K562 (cell line): ENCODE data around the gene POU4F1. TPM values are rescaled to one million over a fixed set of nuclear protein-coding genes. Genes with fewer than 3 reads are reported as not detected.

Experiments
- ATAC-seq: fragments of 200-7000 bp; cut with Tn5 transposase; 3 replicates; pipeline ENCODE4 v1.9.1; 2020; ENCODE audit warnings: moderate library complexity
- BruUV-seq: library from RNA; stranded (reverse); fragments of 400-500 nt; replicated peaks from 2 replicates; lab custom pipeline; 2021; lab: Mats Ljungman, UMichigan
- CTCF ChIA-PET: fragments of 300-600 bp; formaldehyde crosslinking; extraction: SDS; loops from one replicate; lab custom pipeline; 2021; ENCODE audit warnings: low intra/inter-chr PET ratio; lab: Yijun Ruan, JAX
- POLR2A ChIA-PET: fragments of 300-600, 350-650 bp; sonication (Branson Sonifier 250); formaldehyde crosslinking; extraction: SDS; loops from one replicate; lab custom pipeline; 2021; ENCODE audit warnings: antibody characterized with exemption, inconsistent platforms; lab: Yijun Ruan, JAX
- DNase-seq, 4 experiments: peaks; one replicate each; pipeline versions ENCODE4 v3.0.0 to v3.0.0-alpha.2; 2011 to 2018; ENCODE audit warnings: low spot score in 3 of 4, mixed read lengths in 3 of 4; ENCODE audit errors: extremely low read depth in 1 of 4
- FAIRE-seq: peaks from 2 replicates; lab custom pipeline; 2011; peaks lifted over from hg19 to GRCh38; lab: Jason Lieb, UNC
- H2AFZ ChIP-seq: 2 replicates; pipeline ENCODE4 v1.6.0; 2011; ENCODE audit warnings: low read depth, low read length, control low read depth, inconsistent platforms
- H3K27ac ChIP-seq: fragments of 200-600 bp; 3 replicates; pipeline ENCODE4 v1.8.0; 2011; ENCODE audit warnings: low read depth, mild to moderate bottlenecking, control low read depth, inconsistent platforms, low read length, moderate library complexity, mixed read lengths; ENCODE audit errors: extremely low read depth
- H3K27me3 ChIP-seq, 2 experiments: fragments of 300-600 bp in 1 of 2; 2 replicates in 1 of 2; 3 replicates in 1 of 2; pipeline versions ENCODE4 v1.6.0 to v1.8.0; 2011; ENCODE audit warnings: inconsistent platforms in 2 of 2, low read length in 2 of 2, mild to moderate bottlenecking in 1 of 2, mixed read lengths in 1 of 2, moderate library complexity in 1 of 2; ENCODE audit not compliant: control insufficient read depth in 2 of 2, insufficient read depth in 2 of 2
- H3K36me3 ChIP-seq: fragments of 300-600 bp; 3 replicates; pipeline ENCODE4 v1.8.0; 2011; ENCODE audit warnings: mild to moderate bottlenecking, low read length, inconsistent platforms; ENCODE audit not compliant: control insufficient read depth, insufficient read depth
- H3K4me1 ChIP-seq, 2 experiments: fragments of 200-600 bp in 1 of 2; replicated peaks in 1 of 2; 2 replicates in 1 of 2; 3 replicates in 1 of 2; pipeline versions ENCODE4 v1.5.1 to v1.8.0; 2011; ENCODE audit warnings: inconsistent platforms in 2 of 2, low read length in 2 of 2, mild to moderate bottlenecking in 1 of 2, mixed read lengths in 1 of 2, moderate library complexity in 1 of 2; ENCODE audit not compliant: control insufficient read depth in 2 of 2, insufficient read depth in 2 of 2
- H3K4me2 ChIP-seq: 2 replicates; pipeline ENCODE4 v1.6.1; 2011; ENCODE audit warnings: low read length, control low read depth, inconsistent platforms, mixed read lengths; ENCODE audit not compliant: insufficient read depth
- H3K4me3 ChIP-seq: fragments of 200-600 bp; sonication (generic), shearing (Covaris generic); 2 replicates; pipeline ENCODE4 v1.5.1; 2016; ENCODE audit warnings: control low read depth, inconsistent platforms
- H3K79me2 ChIP-seq: fragments of 200-600 bp; 3 replicates; pipeline ENCODE4 v1.8.0; 2011; ENCODE audit warnings: low read length, inconsistent platforms; ENCODE audit not compliant: control insufficient read depth, insufficient read depth
- H3K9ac ChIP-seq, 2 experiments: 2 replicates each; pipeline versions ENCODE4 v1.6.0 to v1.6.1; 2011; ENCODE audit warnings: low read depth in 2 of 2, low read length in 2 of 2, control low read depth in 1 of 2, inconsistent platforms in 1 of 2, mild to moderate bottlenecking in 1 of 2, mixed read lengths in 1 of 2; ENCODE audit not compliant: insufficient read depth in 1 of 2
- H3K9me1 ChIP-seq: one replicate; pipeline ENCODE4 v1.6.0; 2011; ENCODE audit warnings: inconsistent platforms, mild to moderate bottlenecking, low read length, moderate library complexity; ENCODE audit not compliant: control insufficient read depth, insufficient read depth
- H3K9me3 ChIP-seq: replicated peaks from 2 replicates; pipeline ENCODE4 v1.5.1; 2011; ENCODE audit warnings: low read depth, low read length, inconsistent platforms; ENCODE audit not compliant: control insufficient read depth, insufficient read depth
- H4K20me1 ChIP-seq: replicated peaks from 2 replicates; pipeline ENCODE4 v1.6.1; 2011; ENCODE audit warnings: low read length, inconsistent platforms, mixed read lengths; ENCODE audit not compliant: control insufficient read depth, insufficient read depth
- CEBPG ChIP-seq, 3 experiments: fragments of 200-800 bp in 1 of 3; sonication (Bioruptor generic) in 1 of 3; sonication (generic) in 1 of 3; formaldehyde crosslinking in 1 of 3; IDR thresholded peaks in 2 of 3; conservative IDR thresholded peaks in 1 of 3; 2 replicates each; pipeline versions ENCODE4 v1.6.1 to v1.8.0; 2016 to 2022; ENCODE audit warnings: missing compliant biosample characterization in 2 of 3, missing genetic modification characterization in 2 of 3, mild to moderate bottlenecking in 1 of 3, missing genetic modification reagents in 1 of 3
- PCBP1 ChIP-seq: fragments of 200-400 bp; formaldehyde crosslinking; IDR thresholded peaks from 2 replicates; pipeline ENCODE4 v1.6.1; 2018; ENCODE audit warnings: mild to moderate bottlenecking, low read depth, low read length; ENCODE audit not compliant: poor library complexity, severe bottlenecking
- WGBS: fragments of 100-300 bp; shearing (Covaris generic); methylation state at CpG from one replicate; pipeline ENCODE4 v1.1.6; 2016; ENCODE audit warnings: low coverage, mixed read lengths; ENCODE audit not compliant: insufficient coverage; ENCODE audit errors: missing lambda C conversion rate; 5-methylcytosine and 5-hydroxymethylcytosine counted together
- in situ Hi-C: fragments of 300-500 bp; cut with MboI; formaldehyde crosslinking; loops from 4 replicates; pipeline ENCODE4 v1.15.0; 2018; ENCODE audit warnings: inconsistent platforms, mixed read lengths
- intact Hi-C: fragments of 100-400 bp; cut with micrococcal nuclease; formaldehyde crosslinking; loops from 2 replicates; pipeline ENCODE4 v1.14.2; 2022
- polyA plus RNA-seq, 8 experiments: library from polyadenylated mRNA; depleted of rRNA in 4 of 8; stranded (reverse) in 5 of 8; unstranded in 3 of 8; fragments of >200 nt; fragmentation: Nextera tagmentation in 2 of 8; fragmentation: Illumina TruSeq in 1 of 8; extraction: Ambion mirVana in 2 of 8; extraction: Trizol in 1 of 8; gene quantifications; 2 replicates each; pipeline versions ENCODE4 v1.2.1 to v1.2.3, GENCODE V29; 2011 to 2014; ENCODE audit warnings: inconsistent platforms in 1 of 8, missing spikeins in 1 of 8
- total RNA-seq, 7 experiments: library from RNA; depleted of rRNA in 6 of 7; stranded (reverse); fragments of >200 nt in 6 of 7; fragmentation: Illumina TruSeq in 2 of 7; extraction: Trizol in 2 of 7; gene quantifications; 2 replicates each; pipeline versions ENCODE4 v1.2.1 to v1.2.3, GENCODE V29; 2011 to 2021; ENCODE audit warnings: low replicate concordance in 1 of 7
- TF ChIP-seq, protein P1 (sequence below): sonication (generic); formaldehyde crosslinking; IDR thresholded peaks from 2 replicates; pipeline ENCODE4 v1.8.0; 2022; ENCODE audit warnings: mild to moderate bottlenecking, missing genetic modification reagents

POU4F1 gene
- total and polyA plus RNA-seq, 9 of the 15 experiments (the other 6 are each of a cell fraction or from before 2014, with no cell fraction given) = 0.61 to 2.8 (median 1.5) TPM

DNA sequence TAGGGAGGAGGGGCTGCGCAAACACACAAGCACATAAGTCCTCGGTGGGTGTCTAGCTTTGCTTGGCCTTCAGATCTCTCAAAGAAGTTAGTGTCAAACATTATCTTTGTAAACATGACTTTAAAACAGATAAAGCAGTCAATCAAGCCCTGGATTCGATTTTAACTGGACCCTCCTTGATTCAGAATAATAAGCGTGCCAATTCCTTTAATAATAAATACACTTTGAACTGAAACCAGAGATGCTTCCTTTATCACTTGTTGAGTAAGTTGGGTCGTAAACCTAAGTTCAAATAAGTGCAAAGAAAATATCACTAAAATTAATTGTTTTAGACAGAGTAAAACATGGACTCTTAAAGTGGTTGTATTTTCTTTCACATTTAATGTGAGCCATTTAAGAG, 30.9 kb downstream of the POU4F1 start:
- ChIA-PET POLR2A (no interaction called here), CTCF (no interaction called here)
- H3K4me3 ChIP-seq = no peak overlapping the region
- FAIRE-seq (no peak), DNase-seq (no peak), ATAC-seq (no peak)
- no peaks in the 10 kb centered on the region for H3K4me1 ChIP-seq
- H3K27me3 ChIP-seq = no peaks in the 10 kb centered on the region
- intact Hi-C loops (no loop called here), in situ Hi-C loops (no loop called here)
- H3K27ac ChIP-seq = no peak overlapping the region
- H3K9me1 ChIP-seq = no peaks in the 10 kb centered on the region
- no peaks in the 10 kb centered on the region for H4K20me1 ChIP-seq
- no TSS peak for BruUV-seq
- no peak overlapping the region for H3K4me2 ChIP-seq
- no peak overlapping the region for H2AFZ ChIP-seq
- H3K36me3 ChIP-seq = no peaks in the 10 kb centered on the region
- WGBS = 3% methylated on average over 4 of the region's 5 CpGs
- TF ChIP-seq, protein P1, sequence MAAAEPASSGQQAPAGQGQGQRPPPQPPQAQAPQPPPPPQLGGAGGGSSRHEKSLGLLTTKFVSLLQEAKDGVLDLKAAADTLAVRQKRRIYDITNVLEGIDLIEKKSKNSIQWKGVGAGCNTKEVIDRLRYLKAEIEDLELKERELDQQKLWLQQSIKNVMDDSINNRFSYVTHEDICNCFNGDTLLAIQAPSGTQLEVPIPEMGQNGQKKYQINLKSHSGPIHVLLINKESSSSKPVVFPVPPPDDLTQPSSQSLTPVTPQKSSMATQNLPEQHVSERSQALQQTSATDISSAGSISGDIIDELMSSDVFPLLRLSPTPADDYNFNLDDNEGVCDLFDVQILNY (CRISPR knock-in tag) = no peak
- no peaks in the 10 kb centered on the region for H3K79me2 ChIP-seq
- no peaks in the 10 kb centered on the region for H3K9me3 ChIP-seq
- H3K9ac ChIP-seq = no peak overlapping the region

DNA sequence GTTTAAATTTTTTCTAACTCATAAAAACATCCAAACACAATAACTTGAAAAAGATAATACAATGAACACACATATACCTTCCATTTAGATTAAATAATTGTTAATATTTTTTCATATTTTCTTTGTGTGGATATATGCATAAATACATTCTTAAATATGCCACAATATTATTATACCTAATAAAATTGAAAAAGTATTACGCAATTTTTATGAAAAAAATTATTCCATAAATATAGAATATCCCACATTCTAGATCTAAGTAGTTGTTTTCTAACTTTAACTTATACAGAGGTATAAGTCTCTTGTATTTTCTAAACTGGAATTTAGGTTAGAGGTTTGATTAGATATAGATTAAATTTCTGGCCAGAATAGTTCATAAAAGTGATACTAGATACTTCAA, 34.3 kb downstream of the POU4F1 start:
- H3K36me3 ChIP-seq = no peaks in the 10 kb centered on the region
- H3K9me1 ChIP-seq = no peaks in the 10 kb centered on the region
- H3K27me3 ChIP-seq = no peaks in the 10 kb centered on the region
- no peak overlapping the region for H3K27ac ChIP-seq
- CTCF ChIA-PET = no interaction called here
- no peaks in the 10 kb centered on the region for H3K4me1 ChIP-seq
- FAIRE-seq = no peak
- H3K9me3 ChIP-seq = no peaks in the 10 kb centered on the region
- no peak overlapping the region for H3K4me2 ChIP-seq
- no peak overlapping the region for H3K9ac ChIP-seq
- no peak for DNase-seq
- intact Hi-C loops = no loop called here
- no peak overlapping the region for H3K4me3 ChIP-seq
- POLR2A ChIA-PET = no interaction called here
- TF ChIP-seq CEBPG (CRISPR knock-in tag; IDR thresholded peaks at IDR 0.05) = no peak
- peak in 1 of 2 experiments; percentile 84; a peak in 2 of 4 replicates for TF ChIP-seq CEBPG (tag; conservative IDR thresholded peaks at IDR 0.05 in 1 of 2, IDR thresholded peaks at IDR 0.05 in 1 of 2)
- TF ChIP-seq PCBP1 = no peak
- H4K20me1 ChIP-seq = no peaks in the 10 kb centered on the region
- no peak overlapping the region for H2AFZ ChIP-seq
- 7% methylated on average over 1 of the region's 1 CpG for WGBS
- no peak for ATAC-seq
- no peaks in the 10 kb centered on the region for H3K79me2 ChIP-seq
- no TSS peak for BruUV-seq
- in situ Hi-C loops = no loop called here
